ENCODE results near the gene SLC17A9.
A peak's percentile ranks its signal among the peaks of the same experiment; 100 is the strongest.

Gene SLC17A9

GRCh38 chr20:62952373-62952967, at the start of gene SLC17A9:
SLC17A9 (plus strand) TSS chr20:62952709; CDS start chr20:62952831, 122 bp downstream.
- DNase-seq (ENCODE audit: extremely low spot score, insufficient read length, low read depth) (peak; percentile 76), FAIRE-seq (peak; percentile 57)

- no peak for DNase-seq (ENCODE audit: extremely low spot score, insufficient read length, low read depth)
- no peak for FAIRE-seq
These were observed 49.4 kb upstream of the SLC17A9 start for GRCh38 chr20:62902926-62903615.

DNA sequence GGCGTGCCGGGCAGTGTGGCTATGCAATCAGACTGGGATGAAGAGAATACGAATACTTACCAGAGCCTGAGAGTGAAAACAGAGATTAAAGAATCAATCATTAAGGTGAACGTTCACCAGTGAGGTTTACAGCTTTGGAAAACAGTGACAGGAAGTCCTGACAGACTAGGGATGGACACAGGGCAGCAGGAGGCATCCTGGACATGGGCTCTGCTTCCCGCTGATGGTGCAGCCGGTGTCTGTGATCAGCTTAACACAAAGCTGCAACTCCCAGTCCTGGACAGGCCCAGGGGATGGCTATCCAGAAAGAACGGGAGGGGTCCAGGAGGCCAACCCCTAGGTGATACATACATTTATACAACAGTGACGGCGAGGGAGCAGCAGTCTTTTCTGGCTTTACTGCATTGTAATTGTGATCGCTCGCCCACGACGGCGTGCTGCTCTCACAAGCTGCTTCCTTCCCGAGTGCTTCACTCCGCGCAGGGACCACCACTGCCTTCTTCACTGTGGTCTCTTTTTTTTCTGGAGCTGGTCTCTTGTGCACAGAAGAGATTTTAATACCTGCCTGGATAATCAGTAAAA, 46.9 kb upstream of the SLC17A9 start:
- no peak for DNase-seq (ENCODE audit: extremely low spot score, insufficient read length, low read depth)

DNA sequence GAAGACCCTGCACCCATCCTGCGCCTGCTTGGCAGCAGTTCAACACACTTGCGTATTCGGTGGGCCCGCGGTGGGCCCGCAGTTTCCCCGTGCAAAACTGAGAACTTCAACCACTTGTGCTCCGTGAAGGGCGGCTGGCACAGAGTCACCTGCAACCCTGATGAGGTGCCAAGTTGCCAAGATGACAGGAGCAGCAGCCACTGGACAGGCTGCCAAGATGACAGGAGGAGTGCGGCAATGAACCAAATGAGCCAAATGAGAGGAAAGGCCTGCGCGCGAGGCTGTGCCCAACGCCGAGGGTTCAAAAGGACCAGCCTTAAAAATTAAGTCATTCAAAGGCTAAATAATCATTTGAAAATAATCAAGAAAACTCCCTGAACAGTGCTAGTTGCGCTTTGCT, 46.3 kb upstream of the SLC17A9 start:
- DNase-seq (ENCODE audit: extremely low spot score, insufficient read length, low read depth) (no peak), FAIRE-seq (no peak)

More for the DNA sequence above, 46.9 kb upstream of the SLC17A9 start:
- no peak for FAIRE-seq

- FAIRE-seq (no peak), DNase-seq (ENCODE audit: extremely low spot score, insufficient read length, low read depth) (no peak)
These were observed 45.7 kb upstream of the SLC17A9 start for GRCh38 chr20:62906647-62907375.

- FAIRE-seq (no peak), DNase-seq (ENCODE audit: extremely low spot score, insufficient read length, low read depth) (no peak)
These were observed 44.9 kb upstream of the SLC17A9 start for GRCh38 chr20:62907384-62908317.

- no peak for DNase-seq (ENCODE audit: extremely low spot score, insufficient read length, low read depth)
These were observed 43.3 kb upstream of the SLC17A9 start for GRCh38 chr20:62908971-62909791.

DNA sequence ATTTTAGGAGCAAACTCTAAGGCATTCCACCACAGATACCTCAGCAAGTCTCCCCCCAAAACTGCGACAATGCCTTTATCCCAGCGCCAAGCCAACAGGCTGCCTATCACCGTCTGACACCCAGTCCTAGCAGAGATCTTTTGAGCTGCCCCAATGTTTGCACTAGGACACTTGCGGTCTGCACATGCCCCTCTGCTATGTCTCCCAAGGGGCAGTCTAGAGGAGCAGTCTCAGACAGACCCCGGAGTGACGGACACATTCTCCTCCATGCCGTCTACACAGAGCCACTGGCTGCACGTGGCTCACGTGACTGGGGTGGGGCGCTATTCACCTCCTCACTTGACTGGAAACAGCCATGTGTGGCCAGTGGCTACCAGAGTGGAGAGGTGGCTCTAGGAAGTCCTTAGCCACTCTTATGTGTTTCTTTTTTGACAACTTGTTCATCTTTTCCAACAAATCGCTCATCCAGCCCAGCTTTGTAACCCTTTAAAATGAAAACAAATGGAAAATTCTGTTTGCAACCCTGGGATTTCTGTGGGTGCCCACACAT, 42.2 kb upstream of the SLC17A9 start:
- no peak for FAIRE-seq
- no peak for DNase-seq (ENCODE audit: extremely low spot score, insufficient read length, low read depth)

More at GRCh38 chr20:62908971-62909791, 43.3 kb upstream of the SLC17A9 start:
- FAIRE-seq: no peak

DNA sequence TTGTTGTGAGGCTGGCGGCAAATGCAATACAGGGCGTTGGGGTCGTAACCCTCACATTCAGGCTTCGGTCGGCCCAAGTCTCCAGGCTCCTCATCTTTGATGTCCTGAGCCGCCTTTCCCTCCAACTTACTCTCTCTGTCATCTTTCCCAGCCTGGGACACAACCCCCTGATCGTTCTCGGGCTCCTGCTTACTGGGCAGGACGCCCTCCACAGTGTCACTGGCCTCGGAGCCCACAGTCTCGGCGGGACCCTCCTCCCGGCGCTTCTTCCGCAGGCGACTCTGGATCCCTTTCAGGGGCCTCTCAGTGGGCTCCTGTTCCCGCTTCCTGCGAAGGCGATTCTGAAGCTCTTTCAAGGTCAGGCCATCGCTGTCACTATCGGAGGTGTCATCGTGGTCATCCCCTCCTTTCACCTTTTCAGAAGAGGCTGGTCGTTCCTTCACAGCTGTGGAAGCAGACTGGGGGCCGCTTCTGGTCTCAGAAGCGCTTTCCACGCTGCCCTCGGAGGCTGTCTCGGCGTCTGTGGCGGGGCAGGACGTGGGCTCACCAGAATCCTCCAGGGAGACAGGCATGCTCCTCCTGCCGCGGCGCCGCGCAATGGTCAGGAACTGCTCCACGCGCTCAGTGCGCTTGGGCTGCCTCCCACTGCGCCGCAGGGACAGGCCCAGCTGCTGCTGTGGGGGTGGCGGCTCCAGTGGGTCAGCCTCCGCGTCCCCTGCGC, 41.6 kb upstream of the SLC17A9 start:
- no peak for DNase-seq (ENCODE audit: extremely low spot score, insufficient read length, low read depth)
- no peak for FAIRE-seq

- FAIRE-seq: no peak
- DNase-seq (ENCODE audit: extremely low spot score, insufficient read length, low read depth): no peak
These were observed 40.7 kb upstream of the SLC17A9 start for GRCh38 chr20:62911701-62912280.

DNA sequence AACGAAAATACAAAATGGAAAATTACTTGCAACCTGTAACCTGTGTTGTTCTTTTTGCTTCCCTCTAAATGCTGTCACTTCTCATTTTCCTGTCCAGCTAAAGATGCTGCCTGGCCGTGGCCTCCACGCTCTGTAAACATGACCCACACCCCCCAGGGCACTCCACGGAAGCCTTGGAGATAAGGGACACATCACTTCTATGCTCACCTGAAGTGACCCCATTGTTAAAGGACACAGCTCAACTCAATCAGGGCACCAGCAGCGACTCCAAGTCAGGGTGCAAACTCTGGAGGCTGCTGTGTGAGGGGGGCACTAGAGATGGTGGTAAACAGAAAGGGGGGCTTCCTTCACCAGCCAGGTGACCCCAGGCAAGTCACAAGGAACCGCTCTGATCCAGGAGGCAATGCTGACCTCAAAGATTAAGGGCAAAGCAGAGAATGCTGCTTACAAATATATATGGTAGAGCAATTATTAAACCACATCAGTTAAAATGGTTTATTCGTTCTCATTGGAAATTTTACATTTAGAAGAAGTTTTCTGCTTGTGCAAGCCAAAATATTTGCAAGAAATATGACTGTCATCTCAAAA, 39.4 kb upstream of the SLC17A9 start:
- FAIRE-seq (no peak), DNase-seq (ENCODE audit: extremely low spot score, insufficient read length, low read depth) (no peak)

- no peak for FAIRE-seq
- no peak for DNase-seq (ENCODE audit: extremely low spot score, insufficient read length, low read depth)
These were observed 38.1 kb upstream of the SLC17A9 start for GRCh38 chr20:62914436-62914835.

- FAIRE-seq (no peak), DNase-seq (ENCODE audit: extremely low spot score, insufficient read length, low read depth) (no peak)
These were observed 37.5 kb upstream of the SLC17A9 start for GRCh38 chr20:62914970-62915457.

DNA sequence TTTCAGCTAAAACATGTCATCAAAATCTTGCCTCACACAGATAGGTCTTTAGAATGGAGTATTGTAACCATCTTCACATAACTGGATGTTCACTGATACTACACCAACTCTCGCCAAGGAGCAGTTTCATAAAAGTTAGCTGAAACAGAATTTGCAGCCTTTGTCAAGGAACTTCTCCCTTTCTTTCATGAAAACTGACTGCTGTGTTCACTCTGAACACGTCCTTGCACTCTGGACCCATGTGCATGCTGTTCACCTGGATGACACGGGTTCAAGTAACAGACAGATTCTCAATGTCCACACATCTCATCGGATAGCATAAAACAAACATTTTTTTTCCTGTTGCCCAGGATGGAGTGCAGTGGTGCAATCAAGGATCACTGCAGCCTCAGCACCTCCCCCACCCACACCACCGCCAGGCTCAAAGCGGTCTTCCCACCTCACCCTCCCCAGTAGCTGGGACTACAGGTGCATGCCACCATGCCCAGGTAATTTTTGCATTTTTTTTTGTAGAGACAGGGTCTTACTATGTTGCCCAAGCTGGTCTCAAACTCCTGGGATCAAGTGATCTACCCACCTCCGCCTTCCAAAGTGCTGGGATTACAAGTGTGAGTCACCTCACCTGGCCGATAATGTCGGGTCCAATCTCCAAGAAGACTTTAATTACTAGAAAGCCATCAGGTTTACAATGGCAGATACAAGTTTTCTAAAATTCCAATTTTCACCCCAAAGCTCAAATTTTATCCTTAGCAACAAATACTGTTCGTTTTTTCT, 35.6 kb upstream of the SLC17A9 start:
- DNase-seq (ENCODE audit: extremely low spot score, insufficient read length, low read depth) (no peak), FAIRE-seq (no peak)

GRCh38 chr20:62917720-62918119, 34.8 kb upstream of the SLC17A9 start:
- no peak for FAIRE-seq
- no peak for DNase-seq (ENCODE audit: extremely low spot score, insufficient read length, low read depth)

DNA sequence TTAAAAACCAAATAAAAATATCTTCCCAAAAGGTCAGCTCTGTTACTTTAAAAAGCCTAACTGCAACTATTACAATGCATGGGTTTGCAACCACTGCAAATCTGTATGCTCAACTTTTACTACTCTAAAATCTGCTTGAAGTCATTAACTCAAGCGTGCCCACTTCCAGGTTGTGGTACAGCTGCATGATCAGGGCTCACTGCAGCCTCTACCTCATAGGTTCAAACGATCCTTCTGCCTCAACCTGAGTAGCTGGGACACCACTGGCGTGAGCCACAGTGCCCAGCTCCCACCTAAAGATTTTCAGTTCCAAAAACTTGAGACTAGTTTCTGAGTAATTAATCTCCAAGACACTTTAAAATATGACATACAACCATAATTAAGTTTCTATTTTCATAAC, 34.4 kb upstream of the SLC17A9 start:
- peak; percentile 12 for FAIRE-seq
- DNase-seq (ENCODE audit: extremely low spot score, insufficient read length, low read depth): no peak
